Motor neuron (in vitro differentiated cells): Measurements from ENCODE around the gene TXLNB. TPM values are rescaled to one million over a fixed set of nuclear protein-coding genes. Genes with fewer than 3 reads are reported as not detected.
"Not testable (repeated sequence)": the region's sequence is repeated elsewhere in the genome, so short reads cannot be mapped to it uniquely, and the experiment has no call there.

Experiments used
- ATAC-seq, 8 experiments: fragments of 200-7000 bp; cut with Tn5 transposase; replicated peaks in 6 of 8; 2 replicates each; pipeline ENCODE4 v1.8.0; 2021; ENCODE audit warnings: mild to moderate bottlenecking in 8 of 8, moderate library complexity in 8 of 8
- H3K27ac ChIP-seq, 2 donors: fragments of 250-450 bp; sonication (Bioruptor Pico); 2 replicates each; pipeline ENCODE4 v1.9.0; 2021; ENCODE audit warnings: antibody characterized with exemption in 2 of 2, mild to moderate bottlenecking in 2 of 2, moderate library complexity in 1 of 2
- H3K4me1 ChIP-seq, 2 donors: fragments of 250-450 bp; sonication (Bioruptor Pico); replicated peaks in 1 of 2; 2 replicates each; pipeline ENCODE4 v1.6.1; 2021; ENCODE audit warnings: antibody characterized with exemption in 2 of 2, mild to moderate bottlenecking in 2 of 2, moderate library complexity in 1 of 2
- H3K4me3 ChIP-seq, 5 donors: fragments of 250-450 bp; sonication (Bioruptor Pico); 2 replicates each; pipeline ENCODE4 v1.9.0; 2021; ENCODE audit warnings: antibody characterized with exemption in 5 of 5, mild to moderate bottlenecking in 5 of 5, moderate library complexity in 4 of 5
- WGBS, 10 experiments: fragments of 450-650 bp; shearing (Covaris generic); methylation state at CpG; one replicate each; pipeline ENCODE4 v1.0.0; 2022; 5-methylcytosine and 5-hydroxymethylcytosine counted together
- in situ Hi-C, 9 experiments: fragments of 400-800 bp; cut with MboI; loops; one replicate each; pipeline ENCODE4 v1.15.0; 2021; ENCODE audit warnings: low sequenced_read_pairs in 9 of 9, low pct_unique_long_range_greater_than_20kb in 2 of 9; ENCODE audit not compliant: unreplicated experiment in 9 of 9
- total RNA-seq, 8 experiments: library from RNA; unstranded; fragments of 300-600 nt; gene quantifications; 2 replicates each; pipeline versions ENCODE4 v1.2.3 to v1.2.4, GENCODE V29; 2022

The TXLNB gene
- total RNA-seq, 8 experiments from 2014 or later: 0.27 to 9.7 (median 0.82) TPM

- in situ Hi-C loops: no loop called here
- ATAC-seq: peak in 2 of 8 experiments; percentile 50 to 98
- Histone ChIP-seq H3K27ac (no peak overlapping the region), H3K4me3 (no peak overlapping the region), H3K4me1 (no peaks in the 10 kb centered on the region)
- 16 to 100% (median 92%) methylated on average over 1 to 2 of the region's 2 CpGs; no CpG with 5 or more reads in 1 of the 10 experiments for WGBS, 10 experiments
These were observed 11.4 kb upstream of the TXLNB start for GRCh38 chr6:139303185-139303584.

- in situ Hi-C loops: no loop called here
- ATAC-seq: no peak
- H3K4me1 ChIP-seq: no peaks in the 10 kb centered on the region
- no peak overlapping the region for H3K4me3 ChIP-seq
- no peak overlapping the region for H3K27ac ChIP-seq
These were observed 6.1 kb upstream of the TXLNB start for GRCh38 chr6:139297921-139298320.

GRCh38 chr6:139296927-139297326, 5.1 kb upstream of the TXLNB start:
- in situ Hi-C loops: no loop called here
- Histone ChIP-seq H3K4me1 (no peaks in the 10 kb centered on the region), H3K27ac (no peak overlapping the region), H3K4me3 (no peak overlapping the region)
- ATAC-seq: no peak
- WGBS, 10 experiments: 0 to 67% (median 23%) methylated on average over 1 of the region's 1 CpG; no CpG with 5 or more reads in 2 of the 10 experiments

GRCh38 chr6:139295901-139296300, 4.1 kb upstream of the TXLNB start:
- Histone ChIP-seq H3K27ac (no peak overlapping the region), H3K4me1 (peaks cover 0 to 2% of the 10 kb centered on the region in 2 donors), H3K4me3 (no peak overlapping the region)
- in situ Hi-C loops: no loop called here
- WGBS, 10 experiments: 50 to 100% (median 76%) methylated on average over 1 to 2 of the region's 2 CpGs
- no peak for ATAC-seq

- H3K27ac ChIP-seq: no peak overlapping the region
- no peak overlapping the region for H3K4me3 ChIP-seq
- ATAC-seq: no peak
- WGBS, 10 experiments: 83 to 100% (median 100%) methylated on average over 1 to 2 of the region's 2 CpGs; no CpG with 5 or more reads in 1 of the 10 experiments
- in situ Hi-C loops: no loop called here
- H3K4me1 ChIP-seq: peaks cover 0 to 2% of the 10 kb centered on the region in 2 donors
These were observed 2.3 kb upstream of the TXLNB start for GRCh38 chr6:139294090-139294489.

GRCh38 chr6:139293230-139293629, 1.4 kb upstream of the TXLNB start:
- H3K4me3 ChIP-seq, ATAC-seq, H3K4me1 ChIP-seq, H3K27ac ChIP-seq, in situ Hi-C loops: not testable (repeated sequence)
- WGBS, 10 experiments: 76 to 93% (median 91%) methylated on average over 2 to 8 of the region's 10 CpGs; no CpG with 5 or more reads in 1 of the 10 experiments

GRCh38 chr6:139290787-139291311, 949 bp downstream of the TXLNB start:
- in situ Hi-C loops: no loop called here
- ATAC-seq: peak in 3 of 8 experiments; percentile 9 to 52 (median 19)
- peaks cover 0 to 2% of the 10 kb centered on the region in 2 donors for H3K4me1 ChIP-seq
- WGBS, 10 experiments: 0 to 76% (median 32%) methylated on average over 2 to 5 of the region's 5 CpGs; no CpG with 5 or more reads in 2 of the 10 experiments
- no peak overlapping the region for H3K27ac ChIP-seq
- peak overlapping the region in 1 of 5 donors; percentile 8 for H3K4me3 ChIP-seq

GRCh38 chr6:139289233-139289632, 2.6 kb downstream of the TXLNB start:
- 71 to 100% (median 85%) methylated on average over 1 to 9 of the region's 10 CpGs; no CpG with 5 or more reads in 4 of the 10 experiments for WGBS, 10 experiments
- H3K27ac ChIP-seq: no peak overlapping the region

GRCh38 chr6:139288496-139289040, 3.2 kb downstream of the TXLNB start:
- Histone ChIP-seq H3K4me1 (peaks cover 0 to 2% of the 10 kb centered on the region in 2 donors), H3K27ac (no peak overlapping the region), H3K4me3 (no peak overlapping the region)
- 0 to 93% (median 84%) methylated on average over 1 to 8 of the region's 8 CpGs; no CpG with 5 or more reads in 1 of the 10 experiments for WGBS, 10 experiments
- ATAC-seq: no peak
- in situ Hi-C loops: no loop called here

More at GRCh38 chr6:139289233-139289632, 2.6 kb downstream of the TXLNB start:
- in situ Hi-C loops: no loop called here
- no peak overlapping the region for H3K4me3 ChIP-seq
- ATAC-seq: no peak
- H3K4me1 ChIP-seq: peaks cover 0 to 2% of the 10 kb centered on the region in 2 donors

GRCh38 chr6:139287868-139288267, 3.9 kb downstream of the TXLNB start:
- no peak overlapping the region for H3K4me3 ChIP-seq
- ATAC-seq: no peak
- in situ Hi-C loops: no loop called here
- 40 to 100% (median 81%) methylated on average over 1 to 2 of the region's 2 CpGs; no CpG with 5 or more reads in 2 of the 10 experiments for WGBS, 10 experiments
- no peak overlapping the region for H3K27ac ChIP-seq
- H3K4me1 ChIP-seq: peaks cover 0 to 2% of the 10 kb centered on the region in 2 donors

GRCh38 chr6:139286438-139286837, 5.4 kb downstream of the TXLNB start:
- in situ Hi-C loops: not testable (repeated sequence)
- WGBS, 10 experiments: 90 to 100% (median 100%) methylated on average over 1 to 2 of the region's 10 CpGs; no CpG with 5 or more reads in 7 of the 10 experiments

GRCh38 chr6:139285590-139285989, 6.2 kb downstream of the TXLNB start:
- in situ Hi-C loops: no loop called here
- ATAC-seq: no peak
- Histone ChIP-seq H3K4me1 (no peaks in the 10 kb centered on the region), H3K4me3 (no peak overlapping the region), H3K27ac (no peak overlapping the region)
- WGBS, 10 experiments: 60 to 100% (median 90%) methylated on average over 1 to 6 of the region's 6 CpGs; no CpG with 5 or more reads in 5 of the 10 experiments

More at GRCh38 chr6:139286438-139286837, 5.4 kb downstream of the TXLNB start:
- H3K4me3 ChIP-seq, H3K27ac ChIP-seq, H3K4me1 ChIP-seq, ATAC-seq: not testable (repeated sequence)

GRCh38 chr6:139284789-139285188, 7.0 kb downstream of the TXLNB start:
- Histone ChIP-seq H3K27ac (no peak overlapping the region), H3K4me3 (no peak overlapping the region), H3K4me1 (no peaks in the 10 kb centered on the region)
- ATAC-seq: peak in 2 of 8 experiments; percentile 36 to 91
- 41 to 100% (median 86%) methylated on average over 1 to 3 of the region's 3 CpGs; no CpG with 5 or more reads in 4 of the 10 experiments for WGBS, 10 experiments
- in situ Hi-C loops: no loop called here
